AG09319 (cell line): Measurements from ENCODE around the gene RASSF5.

Experiments used
- DNase-seq: peaks from one replicate; pipeline ENCODE4 v3.0.0-alpha.2; 2010; ENCODE audit warnings: low read depth; ENCODE audit errors: extremely low read depth
- CTCF ChIP-seq: IDR thresholded peaks from 2 replicates; pipeline ENCODE4 v1.5.1; 2011; ENCODE audit warnings: low read depth, mild to moderate bottlenecking, inconsistent platforms, low read length, moderate library complexity

Gene RASSF5

GRCh38 chr1:206510371-206510770, 3.0 kb downstream of the RASSF5 start:
- DNase-seq: no peak
- TF ChIP-seq CTCF: no peak

GRCh38 chr1:206511362-206512057, 4.2 kb downstream of the RASSF5 start:
- DNase-seq: no peak
- TF ChIP-seq CTCF: no peak

DNA sequence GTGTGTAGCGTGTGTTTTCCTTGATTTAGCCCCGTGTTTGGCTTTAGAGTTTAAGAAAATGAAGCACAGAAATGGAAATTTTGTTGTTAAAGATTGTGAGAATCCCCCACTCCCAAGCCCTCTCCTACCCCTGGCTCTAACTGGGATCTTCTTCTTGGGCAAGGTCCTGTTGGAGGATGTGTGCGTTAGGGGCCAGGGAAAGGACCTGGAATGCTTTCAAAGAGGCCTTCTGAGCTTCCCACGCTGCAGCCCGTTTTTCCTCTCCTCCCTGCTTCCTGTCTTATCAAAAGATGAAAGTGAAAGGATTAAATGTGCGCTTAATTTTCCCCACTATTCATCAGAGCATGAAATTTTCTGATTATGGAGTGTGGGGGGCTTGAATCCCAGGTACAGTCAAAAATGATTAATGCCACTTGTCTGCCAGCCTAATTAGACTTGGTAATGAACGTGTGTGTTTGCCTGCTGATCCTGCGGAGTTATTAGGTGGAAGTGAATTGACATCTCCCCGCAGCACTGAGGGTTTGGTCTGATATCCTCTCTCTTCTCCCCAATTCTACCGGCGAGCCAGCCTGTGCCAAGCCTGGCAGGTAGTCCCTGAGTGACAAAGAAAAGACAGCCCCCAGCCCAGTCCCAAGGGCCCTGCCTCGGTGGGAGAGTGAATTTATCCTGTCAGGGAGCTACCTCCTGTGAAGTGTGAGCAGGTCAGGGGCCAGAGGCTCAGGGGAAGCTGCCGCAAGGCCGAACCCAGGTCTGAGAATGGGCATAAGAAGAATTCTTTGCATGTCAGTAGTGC, 4.9 kb downstream of the RASSF5 start:
- no peak for DNase-seq
- no peak for TF ChIP-seq CTCF

DNA sequence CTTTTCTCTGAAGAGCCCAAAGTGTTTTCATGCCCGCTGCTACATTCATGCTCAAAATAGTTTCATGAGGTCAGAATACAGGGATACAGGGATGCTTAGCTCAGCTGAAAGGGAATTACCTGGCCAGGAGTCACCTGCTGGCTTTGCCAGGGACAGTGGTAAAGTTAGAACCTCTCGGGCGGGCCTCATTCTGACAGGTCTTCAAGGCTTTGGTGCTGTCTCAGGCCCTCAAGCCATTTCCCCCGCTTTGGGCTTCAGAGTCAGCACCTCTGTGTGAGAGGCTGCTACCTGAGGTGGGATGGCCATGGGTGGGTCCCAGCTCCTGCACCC, 5.5 kb downstream of the RASSF5 start:
- no peak for TF ChIP-seq CTCF
- no peak for DNase-seq

GRCh38 chr1:206513312-206514111, 6.2 kb downstream of the RASSF5 start:
- TF ChIP-seq CTCF: no peak
- DNase-seq: peak; percentile 67

GRCh38 chr1:206514813-206515387, 7.6 kb downstream of the RASSF5 start:
- no peak for DNase-seq
- TF ChIP-seq CTCF: no peak

DNA sequence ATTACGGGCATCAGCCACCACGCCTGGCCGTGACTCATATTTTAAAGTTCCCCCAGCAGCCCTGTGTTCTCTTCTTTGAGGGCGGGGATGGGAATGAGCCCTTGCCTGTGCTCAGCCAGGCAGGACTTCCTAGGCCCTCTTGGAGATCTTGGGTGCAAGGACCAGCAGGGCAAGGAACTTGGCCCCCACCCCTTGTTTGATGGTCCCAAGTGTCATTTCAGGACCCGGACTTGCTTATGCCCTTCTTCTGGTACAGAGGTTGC, 9.3 kb downstream of the RASSF5 start:
- no peak for TF ChIP-seq CTCF
- DNase-seq: no peak
